Loucy (cell line): ENCODE data around the gene CAPZA1.

ENCODE experiments used
- EZH2phosphoT487 ChIP-seq: fragments of 200-600 bp; IDR thresholded peaks from 2 replicates; pipeline ENCODE4 v1.6.1; 2018; ENCODE audit warnings: antibody characterized with exemption, mild to moderate bottlenecking, moderate library complexity, borderline replicate concordance
- TF ChIP-seq, protein P1 (sequence below): fragments of 200-600 bp; sonication (generic); conservative IDR thresholded peaks from 2 replicates; pipeline ENCODE4 v1.5.1; 2014; ENCODE audit warnings: mild to moderate bottlenecking, antibody characterized with exemption, low read length

- TF ChIP-seq, protein P1, sequence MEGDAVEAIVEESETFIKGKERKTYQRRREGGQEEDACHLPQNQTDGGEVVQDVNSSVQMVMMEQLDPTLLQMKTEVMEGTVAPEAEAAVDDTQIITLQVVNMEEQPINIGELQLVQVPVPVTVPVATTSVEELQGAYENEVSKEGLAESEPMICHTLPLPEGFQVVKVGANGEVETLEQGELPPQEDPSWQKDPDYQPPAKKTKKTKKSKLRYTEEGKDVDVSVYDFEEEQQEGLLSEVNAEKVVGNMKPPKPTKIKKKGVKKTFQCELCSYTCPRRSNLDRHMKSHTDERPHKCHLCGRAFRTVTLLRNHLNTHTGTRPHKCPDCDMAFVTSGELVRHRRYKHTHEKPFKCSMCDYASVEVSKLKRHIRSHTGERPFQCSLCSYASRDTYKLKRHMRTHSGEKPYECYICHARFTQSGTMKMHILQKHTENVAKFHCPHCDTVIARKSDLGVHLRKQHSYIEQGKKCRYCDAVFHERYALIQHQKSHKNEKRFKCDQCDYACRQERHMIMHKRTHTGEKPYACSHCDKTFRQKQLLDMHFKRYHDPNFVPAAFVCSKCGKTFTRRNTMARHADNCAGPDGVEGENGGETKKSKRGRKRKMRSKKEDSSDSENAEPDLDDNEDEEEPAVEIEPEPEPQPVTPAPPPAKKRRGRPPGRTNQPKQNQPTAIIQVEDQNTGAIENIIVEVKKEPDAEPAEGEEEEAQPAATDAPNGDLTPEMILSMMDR = no peak
- no peak for TF ChIP-seq EZH2phosphoT487
Measured at GRCh38 chr1:112704391-112704933, 84.8 kb downstream of the CAPZA1 start.
